ENCODE data around the gene PPP6R1.

The PPP6R1 gene

GRCh38 chr19:55193481-55193880 lies 65.3 kb downstream of the PPP6R1 start:
- no peak for TF ChIP-seq CTCF (IDR thresholded peaks at IDR 0.05; ENCODE audit: control insufficient read depth, insufficient read depth, low read depth, low read length, missing control alignments)
- no peak overlapping the region for H3K4me3 ChIP-seq (ENCODE audit: control insufficient read depth, low read depth, low read length)
- DNase-seq (ENCODE audit: low read depth): no peak

GRCh38 chr19:55189403-55189835 lies 69.4 kb downstream of the PPP6R1 start:
- peak; percentile 89 for DNase-seq (ENCODE audit: low read depth)
- TF ChIP-seq CTCF (IDR thresholded peaks at IDR 0.05; ENCODE audit: control insufficient read depth, insufficient read depth, low read depth, low read length, missing control alignments): no peak
- no peak overlapping the region for H3K4me3 ChIP-seq (ENCODE audit: control insufficient read depth, low read depth, low read length)

GRCh38 chr19:55188625-55189024 lies 70.2 kb downstream of the PPP6R1 start:
- no peak for TF ChIP-seq CTCF (IDR thresholded peaks at IDR 0.05; ENCODE audit: control insufficient read depth, insufficient read depth, low read depth, low read length, missing control alignments)
- no peak for DNase-seq (ENCODE audit: low read depth)
- H3K4me3 ChIP-seq (ENCODE audit: control insufficient read depth, low read depth, low read length): no peak overlapping the region

- H3K4me3 ChIP-seq (ENCODE audit: control insufficient read depth, low read depth, low read length): no peak overlapping the region
- no peak for DNase-seq (ENCODE audit: low read depth)
- no peak for TF ChIP-seq CTCF (IDR thresholded peaks at IDR 0.05; ENCODE audit: control insufficient read depth, insufficient read depth, low read depth, low read length, missing control alignments)
Measured at GRCh38 chr19:55186080-55186479, 72.7 kb downstream of the PPP6R1 start.

GRCh38 chr19:55181740-55182139 lies 77.1 kb downstream of the PPP6R1 start:
- no peak overlapping the region for H3K4me3 ChIP-seq (ENCODE audit: control insufficient read depth, low read depth, low read length)
- no peak for DNase-seq (ENCODE audit: low read depth)
- TF ChIP-seq CTCF (IDR thresholded peaks at IDR 0.05; ENCODE audit: control insufficient read depth, insufficient read depth, low read depth, low read length, missing control alignments): no peak

Measured in AG09309 (cell line).